ENCODE results near the gene CBS.

GRCh38 chr21:43023175-43023574 lies 52.5 kb downstream of the CBS start:
- TF ChIP-seq CTCF (IDR thresholded peaks at IDR 0.05): no peak
- no peak for TF ChIP-seq POLR2A (IDR thresholded peaks at IDR 0.05)

All from lower leg skin (tissue), 3 donors.